BE2C (cell line): ENCODE measurements around the gene S100A7A.

Source experiments
- DNase-seq: peaks from one replicate; pipeline ENCODE4 v3.0.0-alpha.2; 2020
- H3K27me3 ChIP-seq: fragments of 250-450 bp; sonication (Bioruptor Pico); 2 replicates; pipeline ENCODE4 v1.5.1; 2020; ENCODE audit warnings: mild to moderate bottlenecking
- H3K36me3 ChIP-seq: fragments of 250-450 bp; sonication (Bioruptor Pico); 2 replicates; pipeline ENCODE4 v1.5.1; 2020; ENCODE audit warnings: mild to moderate bottlenecking
- H3K4me1 ChIP-seq: fragments of 250-450 bp; sonication (Bioruptor Pico); 2 replicates; pipeline ENCODE4 v1.5.1; 2020
- H3K4me3 ChIP-seq: 2 replicates; pipeline ENCODE4 v1.5.1; 2011; ENCODE audit warnings: low read depth, low read length
- H3K9me3 ChIP-seq: fragments of 250-450 bp; sonication (Bioruptor Pico); 2 replicates; pipeline ENCODE4 v1.5.1; 2020
- TF ChIP-seq, protein P1 (sequence below): IDR thresholded peaks from 2 replicates; pipeline ENCODE4 v1.5.1; 2012; ENCODE audit warnings: mild to moderate bottlenecking, low read depth, low read length

The S100A7A gene

DNA sequence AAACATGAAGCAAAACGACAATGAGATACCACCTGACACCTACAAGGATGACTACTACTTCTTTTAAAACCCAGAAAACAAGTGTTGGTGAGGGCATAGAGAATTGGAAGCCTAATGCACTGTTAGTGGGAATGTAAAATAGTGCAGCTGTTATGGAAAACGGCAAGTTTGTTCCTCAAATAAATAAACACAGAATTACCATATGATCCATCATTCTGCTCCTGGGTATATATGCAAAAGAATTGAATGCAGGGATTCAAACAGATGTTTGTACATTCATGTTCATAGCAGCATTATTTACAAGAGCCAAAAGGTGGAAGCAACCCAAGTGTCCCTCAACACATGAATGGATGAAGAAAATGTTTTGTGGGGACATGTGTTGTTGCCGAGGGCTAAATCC lies 24.1 kb upstream of the S100A7A start:
- no peak for DNase-seq
- TF ChIP-seq, protein P1, sequence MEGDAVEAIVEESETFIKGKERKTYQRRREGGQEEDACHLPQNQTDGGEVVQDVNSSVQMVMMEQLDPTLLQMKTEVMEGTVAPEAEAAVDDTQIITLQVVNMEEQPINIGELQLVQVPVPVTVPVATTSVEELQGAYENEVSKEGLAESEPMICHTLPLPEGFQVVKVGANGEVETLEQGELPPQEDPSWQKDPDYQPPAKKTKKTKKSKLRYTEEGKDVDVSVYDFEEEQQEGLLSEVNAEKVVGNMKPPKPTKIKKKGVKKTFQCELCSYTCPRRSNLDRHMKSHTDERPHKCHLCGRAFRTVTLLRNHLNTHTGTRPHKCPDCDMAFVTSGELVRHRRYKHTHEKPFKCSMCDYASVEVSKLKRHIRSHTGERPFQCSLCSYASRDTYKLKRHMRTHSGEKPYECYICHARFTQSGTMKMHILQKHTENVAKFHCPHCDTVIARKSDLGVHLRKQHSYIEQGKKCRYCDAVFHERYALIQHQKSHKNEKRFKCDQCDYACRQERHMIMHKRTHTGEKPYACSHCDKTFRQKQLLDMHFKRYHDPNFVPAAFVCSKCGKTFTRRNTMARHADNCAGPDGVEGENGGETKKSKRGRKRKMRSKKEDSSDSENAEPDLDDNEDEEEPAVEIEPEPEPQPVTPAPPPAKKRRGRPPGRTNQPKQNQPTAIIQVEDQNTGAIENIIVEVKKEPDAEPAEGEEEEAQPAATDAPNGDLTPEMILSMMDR = no peak
- no peaks in the 10 kb centered on the region for H3K36me3 ChIP-seq
- H3K4me3 ChIP-seq = no peak overlapping the region
- H3K4me1 ChIP-seq = no peaks in the 10 kb centered on the region
- H3K27me3 ChIP-seq = peaks cover 14% of the 10 kb centered on the region; the same call in 1 of the 2 replicates
- H3K9me3 ChIP-seq = no peaks in the 10 kb centered on the region

DNA sequence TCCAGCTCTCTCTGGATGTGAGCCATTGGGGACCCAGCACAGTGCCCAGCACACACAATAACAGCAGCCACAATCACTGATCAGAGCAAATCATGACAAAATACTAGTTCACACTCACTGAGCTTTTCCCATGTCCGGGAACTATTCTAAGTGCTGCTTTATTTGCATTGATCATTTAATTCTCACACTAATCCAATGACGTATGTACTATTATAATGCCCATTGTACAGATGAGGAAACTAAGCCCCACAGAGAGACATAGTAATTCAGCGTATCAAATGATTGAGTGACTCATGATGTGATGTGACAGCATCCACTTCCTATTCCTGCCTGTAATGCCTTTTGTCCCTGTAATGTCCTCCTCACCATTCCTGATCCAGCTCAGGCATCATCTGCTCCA lies 23.5 kb upstream of the S100A7A start:
- H3K36me3 ChIP-seq = no peaks in the 10 kb centered on the region
- H3K9me3 ChIP-seq = no peaks in the 10 kb centered on the region
- TF ChIP-seq, protein P1 = no peak
- DNase-seq = no peak
- H3K4me1 ChIP-seq = no peaks in the 10 kb centered on the region
- H3K4me3 ChIP-seq = no peak overlapping the region
- H3K27me3 ChIP-seq = peaks cover 14% of the 10 kb centered on the region

DNA sequence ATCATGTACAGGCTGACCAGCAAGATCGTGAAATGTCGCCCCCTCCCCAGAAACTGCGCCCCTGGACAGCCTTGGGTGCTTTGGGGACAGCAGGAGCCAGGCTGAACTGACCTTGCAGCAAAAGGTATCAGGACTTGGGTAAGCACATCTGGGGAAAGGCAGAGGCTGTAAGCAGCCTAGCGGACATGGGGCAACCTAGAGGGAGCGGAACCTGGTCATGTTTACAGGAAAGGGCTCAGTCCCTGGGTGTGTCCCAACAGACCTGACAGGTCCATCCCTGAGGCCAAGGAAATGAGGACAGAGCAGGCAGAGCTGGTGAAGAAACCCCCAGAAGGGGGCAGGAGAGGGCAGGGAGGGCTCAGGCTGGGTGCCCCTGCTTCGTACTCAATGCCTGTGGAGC lies 22.4 kb upstream of the S100A7A start:
- peaks cover 16% of the 10 kb centered on the region for H3K27me3 ChIP-seq
- TF ChIP-seq, protein P1 = no peak; the same call in 1 of the 2 replicates
- DNase-seq = no peak
- no peaks in the 10 kb centered on the region for H3K9me3 ChIP-seq
- H3K4me3 ChIP-seq = no peak overlapping the region
- H3K4me1 ChIP-seq = no peaks in the 10 kb centered on the region
- H3K36me3 ChIP-seq = no peaks in the 10 kb centered on the region

DNA sequence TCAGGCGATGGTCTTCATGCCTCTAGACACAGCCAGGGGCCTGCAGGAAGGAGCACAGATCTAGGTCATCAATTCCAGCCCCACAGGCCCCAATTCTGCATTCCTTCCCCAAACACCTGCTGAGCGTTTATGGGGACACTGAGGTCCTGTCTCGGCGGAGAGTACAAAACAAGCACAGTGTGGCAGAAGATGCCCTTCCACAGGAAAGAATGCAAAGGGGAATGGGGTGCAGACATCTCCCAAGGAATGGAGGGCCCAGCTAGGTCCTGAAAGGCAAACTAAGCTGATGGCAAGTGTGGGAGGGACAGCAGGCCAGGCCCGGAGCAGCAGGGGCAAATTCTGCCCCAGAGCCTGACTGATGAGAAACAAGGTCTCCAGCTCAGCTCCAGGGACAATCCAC lies 21.9 kb upstream of the S100A7A start:
- TF ChIP-seq, protein P1 = no peak
- H3K9me3 ChIP-seq = no peaks in the 10 kb centered on the region
- no peak for DNase-seq
- peaks cover 18% of the 10 kb centered on the region for H3K27me3 ChIP-seq
- H3K36me3 ChIP-seq = no peaks in the 10 kb centered on the region
- no peak overlapping the region for H3K4me3 ChIP-seq
- no peaks in the 10 kb centered on the region for H3K4me1 ChIP-seq

DNA sequence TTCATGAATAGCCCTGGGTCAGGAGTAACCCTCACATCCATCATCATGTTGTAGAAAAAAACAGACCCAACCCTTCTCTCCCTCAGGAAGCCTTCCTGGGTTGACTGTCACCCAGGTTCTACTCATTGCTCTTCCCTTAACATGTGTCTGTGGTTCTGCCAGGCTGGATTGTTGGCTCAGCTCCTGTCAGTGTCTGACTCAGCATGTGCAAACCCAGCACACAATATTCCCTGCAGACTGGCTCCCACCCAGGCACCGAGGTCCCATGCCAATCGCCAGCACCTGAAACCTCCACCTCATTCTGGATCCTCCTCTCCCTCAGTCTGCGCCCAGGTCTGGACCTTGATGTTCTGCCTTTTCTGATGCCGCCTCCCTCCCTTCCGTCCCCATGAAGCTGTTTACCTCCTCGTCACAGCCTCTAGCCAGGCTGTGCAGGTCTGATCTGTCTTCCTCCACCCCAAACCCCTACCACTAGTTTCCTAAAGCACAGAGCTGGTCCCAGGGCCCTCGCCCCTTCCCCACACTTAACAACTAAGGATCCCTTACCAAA lies 21.1 kb upstream of the S100A7A start:
- Histone ChIP-seq H3K4me3 (no peak overlapping the region), H3K9me3 (no peaks in the 10 kb centered on the region), H3K27me3 (peaks cover 20% of the 10 kb centered on the region), H3K36me3 (no peaks in the 10 kb centered on the region), H3K4me1 (no peaks in the 10 kb centered on the region)
- TF ChIP-seq, protein P1 = no peak
- DNase-seq = no peak

DNA sequence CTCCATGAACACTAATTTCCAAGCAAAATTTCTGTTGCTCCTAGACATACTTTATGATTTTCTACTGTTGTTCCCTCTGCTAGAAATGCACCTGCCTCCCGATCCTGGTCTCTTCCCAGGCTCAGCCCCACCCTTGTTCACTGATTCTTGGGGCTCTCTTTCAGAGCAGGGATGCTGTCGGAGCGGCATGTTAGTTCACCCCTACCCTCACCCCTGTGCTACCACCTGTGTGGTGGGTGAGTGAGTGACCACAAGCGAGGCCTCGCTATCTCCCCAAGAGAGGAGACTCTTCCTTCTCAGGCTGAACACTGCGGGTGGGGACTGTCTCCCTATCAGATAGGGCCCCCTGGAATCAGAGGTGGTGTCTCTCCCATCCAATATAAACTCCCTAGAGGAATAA lies 20.5 kb upstream of the S100A7A start:
- no peaks in the 10 kb centered on the region for H3K9me3 ChIP-seq
- no peaks in the 10 kb centered on the region for H3K36me3 ChIP-seq
- TF ChIP-seq, protein P1 = no peak
- no peaks in the 10 kb centered on the region for H3K4me1 ChIP-seq
- H3K27me3 ChIP-seq = peaks cover 21% of the 10 kb centered on the region
- no peak for DNase-seq
- no peak overlapping the region for H3K4me3 ChIP-seq
